Inferior parietal cortex (tissue), 1 donor: ENCODE measurements around the gene ARFIP1.
A peak's percentile ranks its signal among the peaks of the same experiment; 100 is the strongest.
"Not testable (repeated sequence)": the region's sequence is repeated elsewhere in the genome, so short reads cannot be mapped to it uniquely, and the experiment has no call there.

ENCODE experiments used
- DNase-seq: peaks from one replicate; pipeline ENCODE4 v3.0.0-alpha.2; 2016; ENCODE audit errors: extremely low spot score

Gene ARFIP1

GRCh38 chr4:152779513-152780266 lies at the start of gene ARFIP1, which contains the start of gene TIGD4:
Gene ARFIP1, plus strand, starts transcription at chr4:152779954. Its CDS starts 49,680 bp downstream, at chr4:152829634.
Gene TIGD4, minus strand, starts transcription at chr4:152779730. Its CDS starts 8,726 bp downstream, at chr4:152771004.
- DNase-seq = peak; percentile 98

- DNase-seq = no peak
Observed at GRCh38 chr4:152731997-152732396, 47.8 kb upstream of the ARFIP1 start.

- DNase-seq = no peak
Observed at GRCh38 chr4:152734015-152734698, 45.6 kb upstream of the ARFIP1 start.

- no peak for DNase-seq
Observed at GRCh38 chr4:152734699-152735050, 45.1 kb upstream of the ARFIP1 start.

GRCh38 chr4:152735396-152735859 lies 44.3 kb upstream of the ARFIP1 start:
- DNase-seq = peak; percentile 45

- DNase-seq = no peak
Observed at GRCh38 chr4:152735906-152736305, 43.8 kb upstream of the ARFIP1 start.

GRCh38 chr4:152738827-152739226 lies 40.9 kb upstream of the ARFIP1 start:
- DNase-seq = no peak

GRCh38 chr4:152747444-152747843 lies 32.3 kb upstream of the ARFIP1 start:
- DNase-seq = no peak

GRCh38 chr4:152748619-152749018 lies 31.1 kb upstream of the ARFIP1 start:
- DNase-seq = no peak

GRCh38 chr4:152763796-152764195 lies 16.0 kb upstream of the ARFIP1 start:
- no peak for DNase-seq

GRCh38 chr4:152765069-152765737 lies 14.6 kb upstream of the ARFIP1 start:
- DNase-seq = not testable (repeated sequence)

GRCh38 chr4:152771741-152772533 lies 7.8 kb upstream of the ARFIP1 start:
- DNase-seq = no peak

- no peak for DNase-seq
Observed at GRCh38 chr4:152773339-152773738, 6.4 kb upstream of the ARFIP1 start.

GRCh38 chr4:152773953-152774352 lies 5.8 kb upstream of the ARFIP1 start:
- no peak for DNase-seq

GRCh38 chr4:152776352-152776751 lies 3.4 kb upstream of the ARFIP1 start:
- no peak for DNase-seq

- no peak for DNase-seq
Observed at GRCh38 chr4:152777488-152777887, 2.3 kb upstream of the ARFIP1 start.

- DNase-seq = peak; percentile 50
Observed at GRCh38 chr4:152778656-152779512, 870 bp upstream of the ARFIP1 start.

- no peak for DNase-seq
Observed at GRCh38 chr4:152780267-152780778, 569 bp downstream of the ARFIP1 start.

GRCh38 chr4:152784490-152785350 lies 5.0 kb downstream of the ARFIP1 start:
- no peak for DNase-seq
